Measurements from ENCODE around the gene LY6G5C. TPM values are rescaled to one million over a fixed set of nuclear protein-coding genes. Genes with fewer than 3 reads are reported as not detected.

The LY6G5C gene
- total RNA-seq, 1 donor from 2014 or later = 13.8 TPM

GRCh38 chr6:31681135-31681671 is 336 bp upstream of the LY6G5C start:
- Mint-ChIP-seq H3K27me3 (ENCODE audit: unreplicated experiment) (peaks cover 13% of the 10 kb centered on the region), H3K36me3 (ENCODE audit: unreplicated experiment) (no peaks in the 10 kb centered on the region), H3K9me3 (ENCODE audit: unreplicated experiment) (peaks cover 19% of the 10 kb centered on the region), H3K4me1 (ENCODE audit: low read depth, unreplicated experiment) (peaks cover 12% of the 10 kb centered on the region), H3K4me3 (ENCODE audit: unreplicated experiment) (peak overlapping the region; percentile 89), H3K27ac (ENCODE audit: unreplicated experiment) (no peak overlapping the region)
- TF ChIP-seq CTCF (IDR thresholded peaks at IDR 0.05; ENCODE audit: partially characterized antibody, unreplicated experiment) = no peak
- no peak for DNase-seq

- no peak for TF ChIP-seq CTCF (IDR thresholded peaks at IDR 0.05; ENCODE audit: partially characterized antibody, unreplicated experiment)
- Mint-ChIP-seq H3K4me3 (ENCODE audit: unreplicated experiment) (no peak overlapping the region), H3K27me3 (ENCODE audit: unreplicated experiment) (peaks cover 12% of the 10 kb centered on the region), H3K36me3 (ENCODE audit: unreplicated experiment) (no peaks in the 10 kb centered on the region), H3K4me1 (ENCODE audit: low read depth, unreplicated experiment) (peaks cover 9% of the 10 kb centered on the region), H3K27ac (ENCODE audit: unreplicated experiment) (peak overlapping the region; percentile 10), H3K9me3 (ENCODE audit: unreplicated experiment) (peaks cover 15% of the 10 kb centered on the region)
- DNase-seq = no peak
Measured at GRCh38 chr6:31677955-31678354, 2.9 kb downstream of the LY6G5C start.

GRCh38 chr6:31676904-31677303 is 4.0 kb downstream of the LY6G5C start:
- Mint-ChIP-seq H3K4me3 (ENCODE audit: unreplicated experiment) (no peak overlapping the region), H3K9me3 (ENCODE audit: unreplicated experiment) (peaks cover 15% of the 10 kb centered on the region), H3K4me1 (ENCODE audit: low read depth, unreplicated experiment) (peaks cover 9% of the 10 kb centered on the region), H3K36me3 (ENCODE audit: unreplicated experiment) (no peaks in the 10 kb centered on the region), H3K27me3 (ENCODE audit: unreplicated experiment) (peaks cover 11% of the 10 kb centered on the region), H3K27ac (ENCODE audit: unreplicated experiment) (no peak overlapping the region)
- no peak for DNase-seq
- TF ChIP-seq CTCF (IDR thresholded peaks at IDR 0.05; ENCODE audit: partially characterized antibody, unreplicated experiment) = no peak

GRCh38 chr6:31676322-31676903 is 4.5 kb downstream of the LY6G5C start:
- Mint-ChIP-seq H3K4me1 (ENCODE audit: low read depth, unreplicated experiment) (peaks cover 9% of the 10 kb centered on the region), H3K27me3 (ENCODE audit: unreplicated experiment) (peaks cover 11% of the 10 kb centered on the region), H3K9me3 (ENCODE audit: unreplicated experiment) (peaks cover 15% of the 10 kb centered on the region), H3K27ac (ENCODE audit: unreplicated experiment) (no peak overlapping the region), H3K4me3 (ENCODE audit: unreplicated experiment) (no peak overlapping the region), H3K36me3 (ENCODE audit: unreplicated experiment) (no peaks in the 10 kb centered on the region)
- TF ChIP-seq CTCF (IDR thresholded peaks at IDR 0.05; ENCODE audit: partially characterized antibody, unreplicated experiment) = no peak
- DNase-seq = no peak

- no peak for DNase-seq
- H3K27me3 Mint-ChIP-seq (ENCODE audit: unreplicated experiment) = peaks cover 6% of the 10 kb centered on the region
- H3K36me3 Mint-ChIP-seq (ENCODE audit: unreplicated experiment) = no peaks in the 10 kb centered on the region
- H3K27ac Mint-ChIP-seq (ENCODE audit: unreplicated experiment) = no peak within 1 kb of the TSS
- H3K4me3 Mint-ChIP-seq (ENCODE audit: unreplicated experiment) = peak within 1 kb of the TSS; percentile 38
- no peak for TF ChIP-seq CTCF (IDR thresholded peaks at IDR 0.05; ENCODE audit: partially characterized antibody, unreplicated experiment)
- peaks cover 2% of the 10 kb centered on the region for H3K4me1 Mint-ChIP-seq (ENCODE audit: low read depth, unreplicated experiment)
- H3K9me3 Mint-ChIP-seq (ENCODE audit: unreplicated experiment) = peaks cover 6% of the 10 kb centered on the region
Measured at GRCh38 chr6:31669676-31670075, 11.2 kb downstream of the LY6G5C start, which contains the start of gene LY6G5B. Gene LY6G5B, plus strand, starts transcription at chr6:31669976. Its CDS starts 975 bp downstream, at chr6:31670951.

All from glutamatergic neuron (in vitro differentiated cells).